Caco-2 (cell line): Measurements from ENCODE around the gene CELA1. TPM values are rescaled to one million over a fixed set of nuclear protein-coding genes. Genes with fewer than 3 reads are reported as not detected.

Source experiments
- BruUV-seq: library from RNA; stranded (reverse); fragments of 400-500 nt; replicated peaks from 2 replicates; lab custom pipeline; 2021; lab: Mats Ljungman, UMichigan
- CTCF ChIA-PET: fragments of 300-600 bp; sonication (Branson Sonifier 250); formaldehyde crosslinking; loops from one replicate; lab custom pipeline; 2022; ENCODE audit warnings: antibody characterized with exemption; lab: Charles Lee
- POLR2A ChIA-PET: fragments of 300-600 bp; sonication (Branson Sonifier 250); formaldehyde crosslinking; loops from one replicate; lab custom pipeline; 2022; ENCODE audit warnings: antibody characterized with exemption; lab: Charles Lee
- DNase-seq, 2 experiments: peaks; one replicate each; pipeline versions ENCODE4 v3.0.0 to v3.0.0-alpha.2; 2020 to 2022
- H3K27me3 ChIP-seq: replicated peaks from 2 replicates; pipeline ENCODE4 v1.6.0; 2011; ENCODE audit warnings: low read length; ENCODE audit not compliant: control insufficient read depth, insufficient read depth
- H3K36me3 ChIP-seq: 2 replicates; pipeline ENCODE4 v1.5.1; 2011; ENCODE audit warnings: low read length; ENCODE audit not compliant: control insufficient read depth, insufficient read depth
- H3K4me1 ChIP-seq: fragments of 250-450 bp; sonication (Bioruptor Pico); 2 replicates; pipeline ENCODE4 v1.5.1; 2020; ENCODE audit warnings: mild to moderate bottlenecking
- H3K4me3 ChIP-seq: 2 replicates; pipeline ENCODE4 v1.5.1; 2011; ENCODE audit warnings: low read depth, mild to moderate bottlenecking, control low read depth, low read length
- H3K9me3 ChIP-seq: fragments of 250-450 bp; sonication (Bioruptor Pico); 2 replicates; pipeline ENCODE4 v1.5.1; 2020; ENCODE audit warnings: mild to moderate bottlenecking, moderate library complexity
- H3K27ac Mint-ChIP-seq: one replicate; pipeline ENCODE4 v1.8.0; 2022; ENCODE audit warnings: mixed read lengths; ENCODE audit not compliant: unreplicated experiment
- H3K27me3 Mint-ChIP-seq: one replicate; pipeline ENCODE4 v1.8.0; 2022; ENCODE audit warnings: mixed read lengths; ENCODE audit not compliant: insufficient read depth, unreplicated experiment
- H3K36me3 Mint-ChIP-seq: one replicate; pipeline ENCODE4 v1.8.0; 2022; ENCODE audit warnings: mild to moderate bottlenecking, mixed read lengths; ENCODE audit not compliant: insufficient read depth, unreplicated experiment
- H3K4me1 Mint-ChIP-seq: one replicate; pipeline ENCODE4 v1.8.0; 2022; ENCODE audit warnings: low read depth, mixed read lengths; ENCODE audit not compliant: unreplicated experiment
- H3K4me3 Mint-ChIP-seq: one replicate; pipeline ENCODE4 v1.8.0; 2022; ENCODE audit warnings: mild to moderate bottlenecking, moderate library complexity, mixed read lengths; ENCODE audit not compliant: unreplicated experiment
- H3K9me3 Mint-ChIP-seq: one replicate; pipeline ENCODE4 v1.8.0; 2022; ENCODE audit warnings: mixed read lengths; ENCODE audit not compliant: unreplicated experiment
- CTCF ChIP-seq, 2 experiments: fragments of 200-600 bp in 1 of 2; IDR thresholded peaks; 1 replicate in 1 of 2; 2 replicates in 1 of 2; pipeline versions ENCODE4 v1.5.1 to v1.8.0; 2011 to 2022; ENCODE audit warnings: antibody characterized with exemption in 1 of 2, control low read depth in 1 of 2, inconsistent platforms in 1 of 2, low read depth in 1 of 2, low read length in 1 of 2, mild to moderate bottlenecking in 1 of 2, moderate library complexity in 1 of 2; ENCODE audit not compliant: insufficient read depth in 1 of 2, severe bottlenecking in 1 of 2, unreplicated experiment in 1 of 2
- intact Hi-C: fragments of 100-400 bp; cut with micrococcal nuclease; formaldehyde crosslinking; loops from one replicate; pipeline ENCODE4 v1.10.0; 2022; ENCODE audit not compliant: unreplicated experiment
- total RNA-seq: library from RNA; stranded (reverse); gene quantifications from 2 replicates; pipeline ENCODE4 v1.2.3, GENCODE V29; 2022

CELA1 gene
- total RNA-seq, 1 experiment from 2014 or later, result not detected

GRCh38 chr12:51362307-51362706 lies 15.8 kb upstream of the CELA1 start:
- Histone ChIP-seq H3K4me1 (no peaks in the 10 kb centered on the region), H3K36me3 (peaks cover 8% of the 10 kb centered on the region), H3K9me3 (no peaks in the 10 kb centered on the region), H3K27me3 (no peaks in the 10 kb centered on the region), H3K4me3 (no peak overlapping the region)
- no peak overlapping the region for H3K4me3 Mint-ChIP-seq
- DNase-seq, result no peak
- H3K27me3 Mint-ChIP-seq, result no peaks in the 10 kb centered on the region
- H3K9me3 Mint-ChIP-seq, result no peaks in the 10 kb centered on the region
- POLR2A ChIA-PET, result no interaction called here
- no TSS peak for BruUV-seq
- H3K4me1 Mint-ChIP-seq, result no peaks in the 10 kb centered on the region
- intact Hi-C loops, result no loop called here
- CTCF ChIA-PET, result interaction anchor here (0.6 kb wide), 1 partner anchor 113 kb away, joined by 3 read pairs; no protein-coding TSS in a partner anchor
- H3K27ac Mint-ChIP-seq, result peak overlapping the region; percentile 32
- peaks cover 91% of the 10 kb centered on the region for H3K36me3 Mint-ChIP-seq
- TF ChIP-seq CTCF (IDR thresholded peaks at IDR 0.05; ENCODE audit: insufficient read depth in 1 of 2, low read depth in 1 of 2, low read length in 1 of 2, severe bottlenecking in 1 of 2, unreplicated experiment in 1 of 2), result no peak

DNA sequence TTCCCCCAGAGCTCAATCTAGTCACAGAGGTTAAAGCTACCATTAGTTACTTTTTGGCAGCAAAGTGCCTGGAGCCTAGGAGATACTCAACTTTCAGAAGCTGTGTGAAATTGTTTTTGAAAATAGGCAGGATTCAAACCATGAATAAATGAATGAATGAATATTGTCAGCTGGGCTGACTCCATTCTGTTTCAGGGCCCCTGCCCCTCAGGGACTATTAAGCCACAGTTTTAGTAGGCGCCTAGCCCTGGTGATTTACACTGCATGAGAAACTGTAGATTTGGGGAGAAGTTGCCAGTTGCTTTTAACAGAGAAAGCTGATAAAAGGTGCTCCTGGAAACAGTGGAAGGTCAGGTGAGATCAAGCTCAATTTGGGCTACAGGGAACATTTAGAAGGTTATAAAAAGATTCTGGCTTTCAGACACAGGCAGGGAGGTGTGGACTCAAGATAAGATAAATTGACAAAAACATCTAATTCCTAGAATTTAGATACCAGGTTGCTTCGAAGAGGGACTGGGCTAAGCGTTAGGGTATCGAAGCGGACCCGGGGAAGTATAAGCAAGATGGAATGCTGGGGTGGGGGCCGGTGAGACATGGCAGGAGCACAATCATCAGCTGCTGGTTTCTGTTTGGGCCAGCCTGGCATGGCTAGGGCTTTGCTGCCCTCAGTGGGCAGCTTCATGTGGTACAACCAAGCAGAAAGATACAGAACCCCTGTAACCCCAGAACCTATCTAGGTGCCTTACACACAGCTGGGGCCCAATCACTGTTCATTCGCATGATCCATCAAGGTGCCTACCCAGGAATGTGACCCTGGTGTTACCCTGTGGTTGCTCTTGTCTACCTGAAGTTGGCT lies 14.9 kb upstream of the CELA1 start:
- Mint-ChIP-seq H3K9me3 (no peaks in the 10 kb centered on the region), H3K36me3 (peaks cover 91% of the 10 kb centered on the region), H3K27ac (peak overlapping the region; percentile 32), H3K4me3 (no peak overlapping the region), H3K27me3 (no peaks in the 10 kb centered on the region), H3K4me1 (no peaks in the 10 kb centered on the region)
- Histone ChIP-seq H3K27me3 (no peaks in the 10 kb centered on the region), H3K9me3 (no peaks in the 10 kb centered on the region), H3K4me1 (no peaks in the 10 kb centered on the region), H3K36me3 (peaks cover 9% of the 10 kb centered on the region), H3K4me3 (no peak overlapping the region)
- intact Hi-C loops, result no loop called here
- no peak for DNase-seq
- no TSS peak for BruUV-seq
- CTCF ChIA-PET, result interaction anchor here (1.0 kb wide), 1 partner anchor 20 kb away, joined by 4 read pairs; no protein-coding TSS in a partner anchor
- no peak for TF ChIP-seq CTCF (IDR thresholded peaks at IDR 0.05; ENCODE audit: insufficient read depth in 1 of 2, low read depth in 1 of 2, low read length in 1 of 2, severe bottlenecking in 1 of 2, unreplicated experiment in 1 of 2)
- POLR2A ChIA-PET, result no interaction called here

DNA sequence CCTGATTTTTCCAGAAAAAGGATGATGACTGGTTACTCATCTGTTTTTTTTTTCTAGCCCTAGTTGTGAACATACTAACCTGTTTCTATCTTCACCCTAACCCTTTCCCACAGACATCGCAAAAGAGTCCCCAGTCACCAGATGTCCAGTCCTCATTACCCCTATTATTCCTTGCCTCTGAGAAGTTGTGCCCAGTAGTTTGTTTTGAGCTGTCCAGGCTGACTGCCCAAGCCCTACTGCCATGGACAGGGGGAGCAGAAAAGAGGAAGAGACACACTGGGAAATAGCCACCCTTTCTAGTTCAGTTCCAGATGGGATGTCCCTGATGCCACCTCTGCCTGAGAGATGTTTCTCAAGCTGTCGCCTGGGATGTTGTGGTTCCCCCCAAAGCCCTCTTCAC lies 13.8 kb upstream of the CELA1 start:
- H3K27me3 Mint-ChIP-seq, result no peaks in the 10 kb centered on the region
- ChIA-PET POLR2A (no interaction called here), CTCF (no interaction called here)
- intact Hi-C loops, result no loop called here
- no peak overlapping the region for H3K4me3 Mint-ChIP-seq
- Histone ChIP-seq H3K27me3 (no peaks in the 10 kb centered on the region), H3K9me3 (no peaks in the 10 kb centered on the region), H3K4me3 (no peak overlapping the region), H3K4me1 (no peaks in the 10 kb centered on the region), H3K36me3 (peaks cover 9% of the 10 kb centered on the region)
- no peak for DNase-seq
- no peak overlapping the region for H3K27ac Mint-ChIP-seq
- H3K36me3 Mint-ChIP-seq, result peaks cover 86% of the 10 kb centered on the region
- TF ChIP-seq CTCF (IDR thresholded peaks at IDR 0.05; ENCODE audit: insufficient read depth in 1 of 2, low read depth in 1 of 2, low read length in 1 of 2, severe bottlenecking in 1 of 2, unreplicated experiment in 1 of 2), result no peak
- no peaks in the 10 kb centered on the region for H3K9me3 Mint-ChIP-seq
- BruUV-seq, result no TSS peak
- H3K4me1 Mint-ChIP-seq, result no peaks in the 10 kb centered on the region
